T-helper 2 cell (primary cell): ENCODE measurements around the gene BORCS8.

Experiments
- DNase-seq, 5 experiments: peaks; one replicate each; pipeline versions ENCODE4 v3.0.0 to v3.0.0-alpha.2; 2012 to 2022

Gene BORCS8

DNA sequence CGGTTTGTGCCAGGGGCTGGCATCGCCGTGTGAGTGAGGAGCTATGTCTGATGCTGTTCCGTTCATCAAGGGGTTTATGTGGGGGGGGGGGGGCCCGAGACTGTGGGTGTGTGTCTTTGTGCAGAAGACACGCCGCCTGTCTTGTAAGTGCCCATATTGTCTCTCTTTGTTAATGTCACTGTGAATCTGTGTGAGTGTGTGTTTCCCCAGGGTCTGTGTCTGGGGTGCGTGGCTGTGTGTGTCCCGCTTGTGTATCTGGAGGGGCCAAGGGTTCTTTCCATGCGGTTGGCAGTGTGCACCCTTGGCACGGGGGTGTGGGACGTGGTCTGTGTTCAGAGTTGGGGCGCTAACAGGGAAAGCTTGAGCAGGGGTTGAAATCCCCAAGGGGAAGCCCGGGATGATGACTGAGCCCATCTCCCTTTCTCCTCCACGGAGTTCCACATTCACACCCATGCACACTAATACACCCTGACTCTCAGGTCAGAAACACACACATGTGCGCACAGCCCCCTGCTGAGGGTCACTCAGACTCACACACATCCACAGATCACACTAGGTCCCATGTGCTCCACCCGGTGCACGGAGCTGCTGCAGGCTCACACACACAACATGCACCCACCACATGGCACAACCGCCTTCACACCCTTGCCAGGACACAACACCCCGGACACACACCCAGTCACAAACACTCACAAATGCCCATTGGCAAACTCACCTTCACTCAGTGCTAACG lies 21.6 kb upstream of the BORCS8 start:
- DNase-seq = no peak

DNA sequence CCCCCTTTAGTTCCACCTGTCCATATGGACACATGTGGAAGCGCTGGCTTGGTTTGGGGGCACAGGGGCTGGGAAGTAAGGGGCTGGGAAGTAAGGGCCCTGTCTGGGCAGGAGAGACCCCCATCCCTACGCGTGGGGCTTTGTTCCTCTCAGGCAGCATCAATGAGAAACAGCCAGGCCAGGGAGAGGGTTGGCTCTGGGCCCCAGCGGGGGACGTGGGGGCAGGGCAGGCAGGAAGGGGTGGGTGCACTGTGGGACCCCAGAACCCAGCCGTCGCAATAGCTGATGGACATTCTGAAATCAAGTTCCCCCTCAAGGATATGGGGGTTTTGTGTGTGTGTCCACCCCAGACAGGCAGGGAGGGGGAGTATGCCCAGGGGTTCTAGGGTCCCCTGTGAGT lies 21.0 kb upstream of the BORCS8 start:
- no peak for DNase-seq

DNA sequence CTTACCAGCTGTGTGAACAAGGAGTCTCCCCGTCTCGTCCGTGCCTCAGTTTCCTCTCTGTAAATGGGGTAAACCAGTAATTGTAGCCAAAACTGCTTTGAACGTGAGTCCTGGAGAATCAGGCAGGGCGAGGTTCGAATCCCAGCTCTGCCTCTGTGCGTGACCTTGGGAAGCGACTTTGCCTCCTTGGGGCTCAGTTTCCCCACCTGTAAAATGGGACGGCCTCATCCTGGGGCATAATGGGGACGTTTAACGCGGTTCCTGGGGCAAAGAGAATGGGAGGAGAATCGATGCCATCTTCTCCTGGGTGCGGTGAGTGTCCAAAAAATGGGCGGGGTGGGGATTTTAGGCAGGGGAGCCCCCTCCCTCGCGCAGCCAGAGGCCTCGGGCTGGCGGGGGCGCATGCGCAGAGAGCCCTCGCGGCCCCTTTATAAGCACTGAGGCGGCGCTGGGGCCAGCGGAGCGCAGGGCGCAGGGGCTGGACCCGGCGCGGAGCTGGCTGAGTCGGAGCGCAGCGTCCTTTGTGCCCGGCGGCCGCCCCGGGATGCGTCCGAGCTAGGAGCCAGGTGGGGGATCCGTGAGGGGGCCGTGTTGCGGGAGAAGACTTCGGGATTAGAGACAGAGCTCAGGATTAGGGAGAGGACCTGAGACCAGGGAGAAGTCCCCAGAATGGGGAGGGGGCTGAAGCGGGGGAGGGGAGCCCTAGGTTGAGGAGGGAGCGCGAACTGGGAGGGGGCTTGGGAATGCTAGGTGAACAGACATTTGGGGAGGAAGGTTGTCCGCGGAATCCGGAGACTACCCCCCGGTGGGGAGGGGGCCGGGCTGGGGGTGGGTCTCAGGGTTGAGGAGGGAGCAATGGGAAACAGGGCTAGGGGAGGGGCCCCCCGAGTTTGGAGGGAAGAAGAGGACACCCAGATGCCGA lies 19.8 kb upstream of the BORCS8 start, which contains the start of gene NCAN:
NCAN (plus strand) TSS at position 460 of the 922 bp plus-strand sequence. CDS start 4,996 bp downstream, outside the sequence.
- DNase-seq = no peak

DNA sequence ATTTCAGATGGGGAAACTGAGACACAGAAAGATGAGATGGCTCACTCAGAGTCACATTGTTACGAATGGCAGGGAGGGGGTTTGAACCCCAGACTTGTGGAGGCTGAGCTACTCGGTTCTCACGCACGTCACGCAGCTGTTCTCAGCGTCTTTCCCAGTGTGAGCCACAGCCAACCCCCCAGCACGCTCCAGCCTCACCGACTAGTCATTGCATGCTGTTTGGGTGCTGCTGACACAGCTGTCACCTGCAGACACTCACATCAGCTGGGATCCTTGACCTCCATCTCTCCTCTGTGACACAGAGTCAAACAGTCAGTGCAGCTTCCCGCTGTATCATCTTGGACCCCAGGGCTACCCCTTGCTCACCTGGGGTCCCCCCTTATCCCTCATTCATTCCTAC lies 17.4 kb upstream of the BORCS8 start:
- DNase-seq = no peak

DNA sequence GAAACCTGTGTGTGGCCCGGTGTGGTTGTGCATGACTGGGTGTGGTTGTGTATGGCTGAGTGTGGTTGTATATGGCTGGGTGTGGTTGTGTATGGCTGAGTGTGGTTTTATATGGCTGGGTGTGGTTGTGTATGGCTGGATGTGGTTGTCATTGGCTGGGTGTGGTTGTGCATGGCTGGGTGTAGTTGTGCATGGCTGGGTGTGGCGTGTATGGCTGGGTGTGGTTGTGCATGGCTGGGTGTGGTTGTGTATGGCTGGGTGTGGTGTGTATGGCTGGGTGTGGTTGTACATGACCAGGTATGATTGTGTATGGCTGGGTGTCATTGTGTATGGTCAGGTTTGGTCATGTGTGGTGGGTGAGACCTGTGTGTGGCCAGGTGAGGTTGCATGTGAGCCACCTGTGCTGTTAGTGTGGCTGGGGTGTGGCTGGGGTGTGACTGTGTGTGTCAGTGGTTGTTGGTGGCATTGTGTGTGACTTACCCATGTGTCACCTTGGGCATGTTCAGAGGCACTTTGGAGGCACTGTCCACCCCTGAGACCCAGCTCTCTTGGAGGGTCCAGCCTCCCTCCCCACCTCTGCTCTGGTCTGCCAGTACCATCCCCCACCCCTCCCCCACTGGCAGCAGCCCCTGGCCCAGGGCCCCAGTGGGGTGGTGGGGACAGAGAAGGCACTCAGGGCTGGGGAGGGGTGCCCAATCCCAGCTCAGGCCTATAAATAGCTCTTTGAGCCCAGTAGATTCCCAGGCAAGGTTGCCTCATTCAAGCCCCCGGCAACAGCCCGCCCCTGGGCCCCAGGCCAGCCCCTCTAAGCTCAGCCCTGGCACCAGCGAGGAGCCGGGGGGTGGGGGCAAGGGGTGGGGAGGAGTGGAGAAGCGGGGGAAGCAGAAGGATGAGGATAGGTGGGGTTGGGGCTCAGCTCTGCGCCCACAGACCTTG lies 16.0 kb upstream of the BORCS8 start:
- peak in 1 of 5 experiments; percentile 61 for DNase-seq

DNA sequence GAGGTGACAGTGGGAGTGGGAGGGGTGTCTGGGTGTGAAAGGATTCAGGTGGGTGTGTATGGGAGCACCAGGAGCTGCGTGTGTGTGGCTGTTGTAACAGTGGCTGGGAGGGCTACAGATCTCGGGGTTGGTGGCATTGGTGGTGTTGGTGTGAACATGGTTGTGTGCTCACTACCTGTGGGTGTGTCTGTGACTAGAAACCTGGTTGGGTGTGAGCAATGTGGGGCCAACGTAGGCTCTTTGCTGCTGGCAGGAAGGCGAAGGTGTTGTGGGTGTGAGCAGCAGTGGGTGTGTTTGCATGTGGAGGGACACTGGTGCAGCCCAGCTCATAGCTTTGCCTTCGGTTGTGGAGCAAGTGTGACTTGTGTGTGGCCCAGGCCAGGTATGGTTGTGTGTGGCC lies 15.0 kb upstream of the BORCS8 start:
- no peak for DNase-seq

DNA sequence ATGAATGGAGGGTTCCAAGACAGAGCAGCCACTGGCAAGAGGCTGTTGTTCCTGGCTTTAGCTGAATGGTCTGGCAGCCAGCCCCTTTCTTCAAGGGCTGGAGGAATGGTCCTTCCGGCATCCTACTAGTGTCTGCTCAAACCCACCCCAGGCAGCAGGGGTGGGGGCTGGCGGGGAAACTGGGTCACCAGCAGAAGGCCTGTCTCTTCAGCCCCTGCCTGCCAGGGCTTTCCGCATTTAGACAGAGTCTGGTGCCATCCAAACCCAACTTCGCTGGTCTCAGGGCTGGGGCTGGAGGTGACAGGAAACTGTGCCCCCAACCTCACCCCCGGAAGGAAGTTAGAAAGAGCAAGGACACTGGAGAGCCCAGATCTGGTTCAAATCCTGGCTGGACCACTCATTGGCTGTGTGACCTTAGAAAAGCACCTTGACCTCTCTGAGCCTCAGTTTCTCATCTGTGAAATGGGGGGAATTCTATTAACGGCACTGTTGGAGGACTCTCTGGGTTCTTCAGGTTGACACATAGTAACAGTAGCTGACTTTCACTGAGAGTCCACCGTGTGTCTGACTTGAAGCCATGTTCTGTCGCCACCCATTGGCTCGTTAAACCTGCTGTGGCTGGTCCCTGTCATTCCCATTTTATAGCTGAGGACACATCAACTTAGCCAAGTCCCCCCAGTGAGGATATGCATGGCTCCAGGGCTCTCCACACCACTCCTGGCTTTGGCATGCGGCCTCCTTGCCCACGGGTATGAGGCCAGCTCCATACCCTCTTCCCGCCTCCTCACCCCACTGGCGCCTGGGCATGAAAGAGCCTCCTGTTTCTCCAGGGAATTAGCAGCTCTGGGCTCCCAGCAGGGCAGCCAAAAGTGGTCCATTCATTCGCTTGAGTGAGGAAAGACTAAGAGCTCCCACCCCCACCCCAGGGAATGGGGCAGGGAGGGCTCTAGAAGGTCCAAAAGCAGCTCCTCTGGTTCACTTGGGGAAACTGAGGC lies 13.8 kb upstream of the BORCS8 start:
- DNase-seq = no peak

DNA sequence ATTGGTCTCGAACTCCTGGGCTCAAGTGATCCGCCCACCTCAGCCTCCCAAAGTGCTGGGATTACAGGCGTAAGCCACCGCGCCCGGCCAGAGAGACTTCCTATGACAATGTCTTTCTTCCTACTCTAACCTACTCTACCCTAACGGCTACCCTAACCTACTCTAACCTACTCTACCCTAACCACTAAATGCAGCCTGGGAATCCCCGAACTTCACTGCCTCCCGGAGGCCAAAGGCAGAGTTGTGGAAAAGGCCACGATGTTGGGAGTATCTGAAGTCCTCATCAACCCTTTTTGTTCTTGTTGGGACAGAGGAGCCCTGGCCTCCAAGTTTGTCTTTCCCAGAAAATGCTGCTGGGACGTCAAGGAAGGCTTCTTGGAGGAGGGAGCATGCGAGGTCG lies 12.2 kb upstream of the BORCS8 start:
- DNase-seq = no peak

DNA sequence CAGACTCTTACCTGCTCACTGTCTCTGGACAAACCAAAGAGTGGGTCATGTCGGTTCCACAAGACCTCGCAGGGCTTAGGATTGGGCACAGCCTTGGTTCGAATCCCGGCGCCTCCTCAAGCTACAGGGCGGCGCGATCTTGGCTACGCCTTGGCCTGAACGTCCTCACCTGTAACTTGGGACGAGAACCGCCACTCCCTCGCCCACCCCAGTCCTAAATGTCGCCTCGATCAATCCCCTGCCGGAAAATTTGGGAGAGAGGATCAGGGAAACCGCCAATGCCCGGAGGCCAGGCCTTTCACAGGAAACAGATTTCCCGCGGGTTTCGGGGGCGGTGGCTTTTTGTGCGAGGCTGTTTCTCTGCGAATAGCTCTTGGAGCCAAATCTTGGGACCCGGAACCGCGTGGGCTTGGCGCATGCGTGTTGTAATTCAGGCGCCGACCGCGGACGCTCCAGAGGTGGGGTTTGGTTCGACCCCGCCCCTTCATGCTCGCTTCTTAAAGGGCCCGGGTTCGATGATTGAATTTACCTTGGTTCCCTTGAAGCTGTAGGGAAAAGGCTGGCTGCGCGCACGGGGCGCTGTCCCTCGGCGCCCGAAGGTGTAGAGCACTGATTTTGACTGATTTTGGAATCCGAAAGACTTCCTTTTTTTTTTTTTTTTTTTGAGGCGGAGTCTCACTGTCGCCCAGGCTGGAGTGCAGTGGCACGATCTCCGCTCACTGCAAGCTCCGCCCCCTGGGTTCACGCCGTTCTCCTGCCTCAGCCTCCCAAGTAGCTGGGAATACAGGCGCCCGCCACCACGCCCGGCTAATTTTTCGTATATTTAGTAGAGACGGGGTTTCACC lies 11.3 kb upstream of the BORCS8 start, which contains the start of gene NR2C2AP:
NR2C2AP (minus strand) TSS at position 403 of the 845 bp plus-strand sequence; CDS start at position 49, 354 bp downstream.
- DNase-seq = peak; percentile 82 to 93 (median 87)

DNA sequence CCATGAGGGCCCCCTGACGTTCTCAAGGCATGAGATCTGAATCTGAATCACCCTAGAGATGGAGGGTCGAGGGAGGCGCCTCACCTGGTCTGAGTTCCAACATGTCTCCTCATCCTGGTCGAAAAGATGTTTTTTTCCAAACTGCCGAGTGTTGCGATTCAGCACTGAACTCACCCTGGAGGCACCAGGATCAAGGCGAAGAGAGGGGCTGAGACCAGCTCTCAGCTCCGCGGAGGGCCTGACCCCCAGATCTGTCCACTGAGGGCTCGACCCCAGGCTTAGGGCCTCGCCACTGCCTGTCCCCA lies 10.7 kb upstream of the BORCS8 start:
- DNase-seq = no peak

DNA sequence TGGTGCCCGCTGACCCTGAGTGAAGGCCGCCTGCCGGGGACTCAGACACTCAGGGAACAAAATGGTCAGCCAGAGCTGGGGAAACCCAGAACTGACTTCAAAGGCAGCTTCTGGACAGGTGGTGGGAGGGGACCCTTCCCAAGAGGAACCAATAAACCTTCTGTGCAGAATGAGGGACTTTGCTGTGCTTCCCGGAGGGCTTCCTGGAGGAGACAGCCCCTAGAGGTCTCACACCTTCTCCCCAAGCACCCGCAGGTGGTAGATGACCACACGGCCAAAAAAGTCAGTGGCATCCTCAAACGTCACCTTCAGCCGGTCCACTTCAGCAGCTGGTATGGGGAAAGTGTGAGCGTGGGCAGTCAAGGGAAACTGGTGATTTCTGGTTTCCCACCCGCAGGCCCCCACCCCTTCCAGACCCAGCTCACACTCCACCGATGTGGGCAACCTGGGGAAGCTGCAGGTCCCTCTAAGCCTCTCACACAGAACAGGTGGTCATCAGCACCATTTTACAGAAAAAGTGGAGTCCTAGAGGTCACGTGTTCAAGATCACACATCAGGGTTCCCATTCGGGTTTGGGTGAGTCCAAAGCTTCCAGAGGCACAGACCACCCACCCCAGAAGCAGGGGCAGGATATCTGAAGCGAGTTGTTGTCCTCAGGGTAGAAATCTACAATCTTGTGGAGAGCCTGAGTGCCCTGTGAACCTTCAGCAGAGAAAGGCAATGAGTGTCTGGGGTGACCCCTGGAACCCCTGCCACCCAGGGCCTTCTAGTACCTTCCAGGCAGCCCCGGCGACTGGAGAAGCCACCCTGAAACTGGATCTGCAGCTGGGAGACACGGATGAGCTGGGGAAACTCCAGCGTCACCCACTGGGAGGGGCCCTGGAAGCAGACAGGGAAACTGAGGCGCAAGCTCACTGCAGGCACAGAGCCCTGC lies 10.0 kb upstream of the BORCS8 start:
- no peak for DNase-seq

DNA sequence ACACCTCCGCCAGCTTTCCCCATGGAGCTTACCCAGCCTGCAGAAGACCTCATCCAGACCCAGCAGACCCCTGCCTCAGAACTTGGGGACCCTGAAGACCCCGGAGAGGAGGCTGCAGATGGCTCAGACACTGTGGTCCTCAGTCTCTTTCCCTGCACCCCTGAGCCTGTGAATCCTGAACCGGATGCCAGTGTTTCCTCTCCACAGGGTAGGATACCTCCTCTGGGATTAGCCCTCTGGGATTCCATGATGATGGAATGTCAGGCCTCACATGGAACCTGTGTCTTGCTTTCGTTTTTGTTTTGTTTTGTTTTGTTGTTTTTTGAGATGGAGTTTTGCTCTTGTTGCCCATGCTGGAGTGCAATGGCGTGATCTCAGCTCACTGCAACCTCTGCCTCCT lies 2.0 kb upstream of the BORCS8 start:
- no peak for DNase-seq

DNA sequence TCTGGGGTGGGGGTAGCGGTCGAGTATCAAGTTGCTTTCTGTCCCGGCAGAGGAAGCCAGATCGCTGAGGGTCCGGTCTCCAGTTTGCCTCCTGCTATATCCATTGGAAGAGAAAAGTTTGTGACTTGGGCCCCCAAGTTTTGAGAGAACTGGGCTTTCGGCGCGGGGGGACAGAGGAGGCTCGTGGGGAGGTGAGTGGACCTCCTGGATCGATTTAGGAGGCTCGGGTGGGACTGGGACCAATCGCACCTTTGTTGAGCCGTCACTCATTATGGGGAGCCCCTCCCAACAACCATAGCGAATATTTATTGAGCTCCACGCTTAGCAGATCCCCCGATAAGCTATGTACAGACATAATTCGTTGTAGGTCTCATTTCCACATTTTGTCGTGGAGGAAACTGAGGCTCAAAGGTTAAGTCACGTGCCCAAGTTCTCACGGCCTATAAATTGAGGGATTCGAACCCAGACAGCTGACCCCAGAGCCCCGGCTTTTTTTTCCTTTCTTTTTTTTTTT lies 1.0 kb upstream of the BORCS8 start:
- DNase-seq = peak in 1 of 5 experiments; percentile 66

DNA sequence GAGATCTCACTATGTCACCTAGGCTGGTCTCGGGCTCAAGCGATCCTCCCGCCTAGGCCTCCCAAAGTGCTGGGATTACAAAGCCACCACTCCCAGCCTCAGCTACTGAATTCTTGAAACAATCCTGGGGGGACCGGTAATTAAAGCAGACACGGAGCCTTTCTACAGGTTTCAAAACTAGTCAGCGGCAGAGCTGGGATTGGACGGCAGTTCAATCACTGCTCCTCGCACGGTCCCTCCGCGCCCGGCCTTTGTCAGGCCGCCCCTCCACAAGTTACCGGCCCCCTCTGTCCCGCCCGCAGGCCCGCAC lies 229 bp downstream of the BORCS8 start:
- DNase-seq = no peak

DNA sequence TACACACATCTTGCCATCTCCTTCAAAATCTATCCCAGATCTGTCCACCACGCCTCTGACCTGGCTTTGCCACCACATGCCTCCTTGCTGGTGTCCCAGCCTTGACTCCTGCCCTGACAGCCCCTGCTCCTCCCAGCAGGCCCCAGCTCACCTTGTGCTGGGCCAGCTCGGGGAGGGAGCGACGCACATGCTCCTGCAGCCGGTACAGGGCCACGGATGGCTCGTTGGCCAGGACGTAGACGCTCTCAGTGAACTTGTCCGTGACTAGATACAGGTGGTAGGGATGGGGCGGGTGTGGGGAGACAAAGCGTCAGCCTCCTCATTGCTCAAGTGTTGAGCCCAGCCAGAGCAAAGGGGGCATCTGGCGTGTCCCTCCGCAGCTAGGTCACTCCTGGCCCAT lies 5.2 kb downstream of the BORCS8 start:
- DNase-seq = no peak

DNA sequence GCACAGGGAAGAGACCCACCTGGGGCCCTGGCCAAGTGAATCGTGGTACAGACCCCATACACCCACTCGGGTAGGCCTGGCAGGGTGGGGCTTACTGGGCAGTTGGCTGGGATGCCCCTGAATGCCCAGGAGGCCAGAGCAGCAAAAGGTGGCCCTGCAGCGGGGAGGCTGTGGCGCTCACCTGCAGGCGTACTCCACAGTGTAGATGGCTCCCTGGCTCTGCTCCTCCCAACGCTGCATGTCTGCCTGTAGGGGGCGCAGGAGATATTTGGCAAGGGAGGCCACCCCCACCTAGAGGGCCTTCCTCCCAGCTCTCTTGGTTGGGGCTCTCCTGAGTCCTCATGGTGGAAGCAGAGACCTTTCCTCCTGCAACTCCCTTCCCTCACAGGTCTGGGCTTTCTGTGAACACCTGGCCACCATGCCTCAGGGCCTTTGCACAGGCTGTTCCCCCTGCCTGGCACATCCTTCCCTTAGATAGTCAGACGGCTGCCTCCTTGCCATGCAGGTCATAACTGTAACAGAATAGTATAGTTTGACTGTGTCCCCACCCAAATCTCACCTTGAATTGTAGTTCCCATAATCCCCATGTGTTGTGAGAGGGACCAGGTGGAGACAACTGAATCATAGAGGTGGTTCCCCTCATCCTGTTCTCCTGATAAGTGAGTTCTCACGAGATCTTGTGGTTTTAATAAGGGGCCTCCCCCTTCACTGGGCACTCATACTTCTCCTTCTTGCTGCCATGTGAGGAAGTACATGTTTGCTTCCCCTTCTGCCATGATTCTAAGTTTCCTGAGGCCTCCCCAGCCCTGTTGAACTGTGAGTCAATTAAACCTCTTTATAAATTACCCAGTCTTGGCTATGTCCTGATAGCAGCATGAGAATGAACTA lies 5.9 kb downstream of the BORCS8 start:
- peak; percentile 30 to 73 (median 46) for DNase-seq

DNA sequence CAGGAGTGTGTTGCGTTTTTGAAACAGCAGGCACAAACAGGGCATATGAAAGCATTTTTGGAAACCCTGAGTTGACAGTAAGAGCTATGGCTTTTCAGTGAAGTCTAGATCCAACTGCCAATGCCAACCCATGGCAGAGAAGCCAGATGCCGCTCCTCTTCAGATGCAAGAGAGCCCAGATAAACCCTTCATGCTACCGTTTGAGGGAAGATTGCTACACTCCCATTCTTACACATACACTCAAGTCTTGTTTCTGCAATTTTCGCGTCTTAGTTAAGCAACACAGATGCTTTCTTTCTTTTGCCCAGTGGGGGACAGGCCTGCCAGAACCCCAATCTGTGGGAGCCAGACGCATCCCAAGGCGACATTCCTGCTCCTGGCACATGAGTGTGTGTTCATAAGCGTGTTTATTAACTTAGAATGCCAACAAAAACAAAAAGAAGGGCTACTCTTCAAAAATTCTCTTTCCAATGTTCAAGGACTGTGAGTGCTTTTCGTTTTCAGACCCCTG lies 10.4 kb downstream of the BORCS8 start:
- no peak for DNase-seq
